Hepatic stellate cell (primary cell): ENCODE data around the gene SAA1.
"Not testable (repeated sequence)": the region's sequence is repeated elsewhere in the genome, so short reads cannot be mapped to it uniquely, and the experiment has no call there.

Experiments
- DNase-seq: peaks from one replicate; pipeline ENCODE4 v3.0.0; 2011; ENCODE audit warnings: low spot score

The SAA1 gene

DNA sequence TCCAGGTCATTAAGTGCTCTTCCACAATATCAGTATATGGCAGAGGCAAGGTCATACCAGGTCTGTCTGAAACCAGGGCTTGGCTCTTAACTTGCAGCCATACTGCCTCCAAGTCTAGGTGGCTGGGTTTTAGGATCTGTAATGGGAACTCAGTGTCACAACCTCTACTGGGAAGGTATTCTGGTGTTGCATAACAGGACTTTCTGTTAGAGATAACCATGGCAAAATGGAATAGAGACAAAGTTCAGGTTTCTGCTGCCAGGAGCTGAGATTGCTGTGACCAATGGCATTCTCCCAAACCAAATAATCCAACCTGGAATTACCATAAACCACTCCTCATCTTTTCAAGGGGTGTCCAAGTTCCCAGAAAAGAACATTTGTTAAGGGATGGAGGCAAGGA is 6.8 kb upstream of the SAA1 start:
- no peak for DNase-seq

DNA sequence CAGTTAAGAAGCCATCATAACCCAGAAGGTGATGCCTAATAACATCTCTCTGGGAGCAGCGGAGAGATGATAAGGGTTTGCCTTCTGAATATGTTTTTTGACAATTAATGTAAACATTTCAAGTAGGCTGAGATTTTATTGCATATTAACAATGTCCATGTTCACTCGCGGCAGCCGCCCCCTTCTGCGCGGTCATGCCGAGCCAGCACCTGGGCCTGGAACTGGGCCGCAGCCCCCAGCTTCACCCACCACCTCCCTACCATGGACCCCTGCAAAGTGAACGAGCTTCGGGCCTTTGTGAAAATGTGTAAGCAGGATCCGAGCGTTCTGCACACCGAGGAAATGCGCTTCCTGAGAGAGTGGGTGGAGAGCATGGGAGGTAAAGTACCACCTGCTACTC is 4.3 kb upstream of the SAA1 start:
- DNase-seq, result no peak

DNA sequence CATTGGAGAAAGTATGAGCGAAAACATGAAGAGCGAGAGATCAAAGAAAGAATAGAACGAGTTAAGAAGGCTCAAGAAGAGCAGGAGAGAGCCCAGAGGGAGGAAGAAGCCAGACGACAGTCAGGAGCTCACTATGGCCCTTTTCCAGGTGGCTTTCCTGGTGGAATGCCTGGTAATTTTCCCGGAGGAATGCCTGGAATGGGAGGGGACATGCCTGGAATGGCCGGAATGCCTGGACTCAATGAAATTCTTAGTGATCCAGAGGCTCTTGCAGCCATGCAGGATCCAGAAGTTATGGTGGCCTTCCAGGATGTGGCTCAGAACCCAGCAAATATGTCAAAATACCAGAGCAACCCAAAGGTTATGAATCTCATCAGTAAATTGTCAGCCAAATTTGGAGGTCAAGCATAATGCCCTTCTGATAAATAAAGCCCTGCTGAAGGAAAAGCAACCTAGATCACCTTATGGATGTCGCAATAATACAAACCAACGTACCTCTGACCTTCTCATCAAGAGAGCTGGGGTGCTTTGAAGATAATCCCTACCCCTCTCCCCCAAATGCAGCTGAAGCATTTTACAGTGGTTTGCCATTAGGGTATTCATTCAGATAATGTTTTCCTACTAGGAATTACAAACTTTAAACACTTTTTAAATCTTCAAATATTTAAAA is 3.2 kb upstream of the SAA1 start:
- not testable (repeated sequence) for DNase-seq

DNA sequence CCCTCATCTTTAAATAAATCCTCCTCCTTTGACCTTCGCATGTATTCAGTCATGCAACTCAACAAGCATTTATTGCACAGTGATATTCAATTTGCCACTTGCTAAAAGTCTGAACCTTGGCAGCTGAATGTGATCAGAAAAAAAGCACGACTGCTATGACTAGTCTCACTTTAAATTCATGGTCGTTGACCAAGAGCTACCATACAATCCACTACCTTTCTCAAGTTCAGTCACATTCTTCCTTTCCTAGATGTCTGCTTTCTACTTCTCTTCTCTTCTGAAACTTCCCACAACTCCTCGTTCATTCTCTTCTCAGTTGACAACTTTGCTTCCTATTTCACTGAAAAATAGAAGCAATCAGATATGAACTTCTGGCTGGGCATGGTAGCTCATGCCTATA is 2.0 kb upstream of the SAA1 start:
- no peak for DNase-seq

DNA sequence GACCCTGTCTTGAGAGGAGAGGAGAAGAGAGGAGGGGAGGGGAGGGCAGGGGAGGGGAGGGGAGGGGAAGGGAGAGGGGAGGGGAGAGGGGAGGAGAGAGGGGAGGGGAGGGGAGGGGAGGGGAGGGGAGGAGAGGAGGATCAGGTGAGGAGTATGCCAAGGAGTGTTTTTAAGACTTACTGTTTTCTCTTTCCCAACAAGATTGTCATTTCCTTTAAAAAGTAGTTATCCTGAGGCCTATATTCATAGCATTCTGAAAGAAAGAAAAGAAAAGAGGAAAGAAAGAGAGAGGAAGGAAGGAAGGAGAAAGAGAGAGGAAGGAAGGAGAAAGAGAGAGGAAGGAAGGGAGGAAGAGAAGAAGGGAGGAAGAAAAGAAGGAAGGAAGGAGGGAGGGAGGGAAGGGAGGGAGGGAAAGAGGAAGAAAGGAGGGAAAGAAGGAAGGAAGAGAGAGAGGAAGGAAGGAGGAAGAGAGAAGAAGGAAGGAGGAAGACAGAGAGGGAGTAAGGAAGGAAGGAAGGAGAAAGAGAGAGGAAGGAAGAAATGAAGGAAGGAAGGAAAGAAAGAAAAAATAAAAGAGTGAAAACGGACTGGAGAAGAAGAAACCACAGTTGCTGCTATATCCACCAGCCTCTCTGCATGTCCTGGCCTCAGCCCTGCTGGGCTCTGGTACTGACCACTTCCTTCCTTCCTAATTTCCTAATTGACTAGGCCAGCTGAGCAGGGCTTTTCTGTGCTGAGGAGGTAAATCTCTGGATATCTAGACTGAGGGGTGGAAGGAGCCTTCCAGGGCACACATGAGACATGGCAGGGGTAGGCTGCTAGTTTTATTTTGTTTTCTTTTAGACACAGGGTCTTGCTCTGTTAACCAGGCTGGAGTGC is 1.1 kb upstream of the SAA1 start:
- DNase-seq, result no peak

DNA sequence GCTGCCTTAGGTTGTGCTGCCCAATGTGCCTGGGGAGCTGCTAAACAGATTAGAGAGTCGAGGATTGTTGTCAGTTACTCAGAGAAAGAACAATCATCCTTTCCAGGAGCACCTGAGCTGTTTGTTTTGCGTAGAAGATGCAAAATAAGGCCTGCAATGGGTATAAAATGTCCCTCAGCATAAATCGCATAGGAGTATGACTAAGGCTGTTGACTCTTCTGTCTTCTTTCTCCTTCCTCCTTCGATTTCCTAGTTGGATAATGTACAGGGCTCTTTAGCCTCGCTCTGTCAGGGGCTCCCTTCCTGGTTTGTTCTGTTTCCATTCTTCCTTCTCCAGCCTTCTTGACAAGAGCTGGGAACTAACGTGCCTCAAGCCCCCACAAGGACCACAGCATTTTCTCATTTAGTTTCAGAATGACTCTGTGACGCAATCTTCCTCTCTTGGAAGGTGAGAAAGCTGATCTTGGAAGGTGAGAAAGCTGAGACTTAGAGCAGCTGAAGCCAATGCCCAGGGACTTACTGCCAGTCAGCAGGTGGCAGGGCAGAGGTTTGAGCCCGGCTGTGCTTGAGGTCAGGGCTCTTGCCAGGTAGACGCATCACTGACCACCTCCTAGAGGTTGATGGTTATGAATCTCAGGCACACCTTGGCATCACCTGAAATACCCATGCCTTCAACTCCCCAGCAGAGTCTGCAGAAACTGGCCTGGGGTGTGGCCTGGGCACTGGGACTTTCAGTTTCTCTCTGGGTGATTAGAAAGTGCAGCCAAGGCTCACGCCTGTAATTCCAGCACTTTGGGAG is 1.5 kb downstream of the SAA1 start:
- not testable (repeated sequence) for DNase-seq

DNA sequence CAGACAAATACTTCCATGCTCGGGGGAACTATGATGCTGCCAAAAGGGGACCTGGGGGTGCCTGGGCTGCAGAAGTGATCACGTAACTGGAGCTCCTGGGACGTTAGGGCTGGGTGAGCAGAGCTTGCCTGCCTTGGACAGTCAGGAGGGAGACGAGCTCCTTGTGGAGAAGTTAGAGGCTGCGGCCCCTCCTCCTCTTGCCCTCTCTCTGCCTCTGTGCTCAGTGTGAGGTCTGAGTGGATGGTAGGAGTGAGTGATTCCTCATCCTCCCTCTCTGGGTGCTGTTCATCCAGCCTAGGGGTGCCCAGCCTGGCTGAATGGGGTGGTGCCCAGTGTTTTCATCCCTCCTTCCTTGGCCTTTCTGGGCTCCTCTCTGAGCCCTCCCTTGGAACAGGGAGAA is 3.2 kb downstream of the SAA1 start:
- not testable (repeated sequence) for DNase-seq

DNA sequence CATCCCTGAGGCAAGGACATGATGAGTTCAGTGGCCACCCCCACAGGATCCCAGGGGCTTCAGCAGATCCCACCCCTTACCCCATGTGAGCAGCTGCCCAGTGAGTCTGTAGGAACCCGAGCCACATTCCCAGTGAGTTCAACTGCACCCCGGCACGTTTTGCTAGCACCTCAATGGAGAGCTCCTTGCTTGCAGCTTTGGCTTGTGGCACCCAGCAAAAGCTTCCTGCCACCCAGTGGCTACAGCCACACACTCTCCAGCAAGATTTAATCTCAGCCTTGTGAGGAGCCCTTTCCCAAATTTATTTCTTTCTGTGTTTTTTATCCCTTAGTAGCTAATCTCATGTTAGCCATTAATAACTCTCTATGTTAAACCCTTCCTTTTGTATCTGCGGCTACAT is 4.0 kb downstream of the SAA1 start:
- peak; percentile 24 for DNase-seq

DNA sequence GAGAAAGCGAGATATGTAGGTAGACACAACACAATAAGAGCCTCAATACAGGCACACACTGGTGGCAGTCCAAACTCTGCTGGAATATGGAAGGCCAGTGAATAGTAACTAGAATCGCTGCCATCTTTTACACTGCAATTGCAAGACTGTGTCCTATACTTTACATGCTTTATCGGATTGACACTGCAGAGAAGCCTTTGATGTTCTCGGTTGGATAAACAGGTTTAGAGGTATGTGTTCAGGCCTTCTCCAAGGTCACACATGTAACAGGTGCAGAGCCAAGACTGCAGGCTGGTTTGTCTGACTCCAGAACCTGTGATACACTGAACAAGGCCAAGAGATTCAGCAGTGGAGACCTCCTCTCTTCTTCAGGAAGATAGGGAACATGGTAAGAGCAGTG is 5.1 kb downstream of the SAA1 start:
- DNase-seq, result no peak

DNA sequence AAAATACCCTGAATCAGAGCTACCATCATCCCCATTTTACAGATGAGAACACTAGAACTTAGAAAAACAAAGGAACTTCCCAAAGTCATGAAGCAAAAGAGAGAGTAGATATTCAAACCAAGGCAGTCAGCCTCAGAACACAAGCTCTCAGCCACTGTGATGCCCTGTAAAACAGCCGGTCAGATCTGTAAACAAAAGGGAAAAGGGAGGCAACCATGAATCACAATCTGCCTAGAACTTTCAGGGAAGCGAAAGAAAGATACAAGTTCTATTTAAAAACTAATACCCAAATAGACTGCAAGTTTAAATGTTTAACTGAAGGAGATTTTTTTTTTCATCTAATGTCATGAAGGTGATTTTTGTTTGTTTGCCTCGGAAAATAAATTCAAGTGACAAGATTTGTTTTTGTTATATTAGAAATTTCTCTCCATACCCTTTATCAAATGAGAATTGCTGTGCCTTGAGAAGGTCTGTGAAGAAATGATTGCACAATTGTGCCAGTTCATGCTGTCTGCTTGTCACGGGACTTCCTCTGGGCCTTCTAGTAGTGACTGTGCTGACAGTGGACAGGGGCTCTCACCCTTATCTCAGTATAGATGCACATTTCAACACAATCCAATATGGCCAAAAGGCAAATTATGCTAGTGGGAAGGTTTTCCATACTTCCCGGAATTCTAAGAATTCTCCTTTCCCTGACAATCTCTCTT is 11.7 kb downstream of the SAA1 start:
- no peak for DNase-seq

DNA sequence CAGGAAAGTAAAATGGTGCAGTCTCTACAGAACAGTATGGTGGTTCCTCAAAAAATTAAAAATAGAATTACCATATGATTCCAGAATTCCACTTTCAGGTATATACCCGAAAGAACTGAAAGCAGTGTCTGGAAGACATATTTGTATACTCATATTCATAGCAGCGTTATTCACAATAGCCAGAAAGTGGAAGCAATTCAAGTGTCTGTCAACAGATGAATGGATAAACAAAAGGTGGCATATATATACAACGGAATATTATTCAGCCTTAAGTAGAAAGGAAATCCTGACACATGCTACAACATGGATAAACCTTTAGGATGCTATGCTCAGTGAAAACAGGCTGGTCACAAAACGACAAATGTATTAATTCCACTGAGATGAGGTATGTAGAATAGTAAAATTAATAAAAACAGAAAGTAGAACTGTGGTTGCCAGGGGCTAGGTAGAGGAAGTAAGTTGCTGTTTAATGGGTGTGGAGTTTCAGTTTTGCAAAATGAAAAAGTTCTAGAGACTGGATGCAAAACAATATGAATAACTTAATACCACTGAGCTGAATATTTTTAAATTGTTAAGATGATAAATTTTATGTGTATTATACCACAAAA is 14.5 kb downstream of the SAA1 start:
- DNase-seq, result no peak

DNA sequence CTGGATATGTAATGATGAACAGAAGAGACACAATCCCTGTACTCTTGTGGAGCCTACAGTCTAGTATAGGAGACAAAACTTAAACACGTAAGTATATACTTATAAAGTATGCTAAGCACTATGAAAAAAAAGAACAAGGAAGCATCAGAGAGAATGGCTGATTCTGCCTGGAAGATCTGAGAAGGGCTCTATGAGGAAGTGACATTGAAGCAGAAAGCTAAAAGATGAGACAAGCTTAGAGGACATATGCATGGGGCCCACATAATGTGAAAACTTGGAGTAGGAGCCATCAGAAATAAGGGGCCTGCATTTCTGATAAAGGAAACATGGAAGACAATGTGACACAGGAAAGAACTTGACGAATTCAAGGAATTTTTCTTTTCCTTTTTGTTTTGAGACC is 16.6 kb downstream of the SAA1 start:
- DNase-seq, result no peak

DNA sequence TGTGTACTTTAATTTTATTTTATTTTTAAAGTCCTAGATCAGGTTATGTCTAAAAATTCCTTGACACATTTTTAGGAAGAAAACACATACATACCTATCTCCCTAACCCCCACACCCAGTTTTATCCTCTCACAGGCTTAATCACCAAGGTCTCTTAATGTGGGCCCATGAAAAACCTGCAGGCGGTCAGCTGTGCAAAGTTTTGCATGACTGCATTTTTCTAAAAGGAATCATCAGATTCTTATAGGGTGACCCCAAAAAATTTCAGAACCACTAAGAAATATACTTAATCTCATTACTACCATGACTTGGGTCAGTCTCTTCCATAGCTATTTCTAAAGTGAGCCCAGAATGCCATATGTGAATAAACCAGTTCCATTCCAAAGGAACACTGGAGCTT is 19.8 kb downstream of the SAA1 start:
- no peak for DNase-seq

DNA sequence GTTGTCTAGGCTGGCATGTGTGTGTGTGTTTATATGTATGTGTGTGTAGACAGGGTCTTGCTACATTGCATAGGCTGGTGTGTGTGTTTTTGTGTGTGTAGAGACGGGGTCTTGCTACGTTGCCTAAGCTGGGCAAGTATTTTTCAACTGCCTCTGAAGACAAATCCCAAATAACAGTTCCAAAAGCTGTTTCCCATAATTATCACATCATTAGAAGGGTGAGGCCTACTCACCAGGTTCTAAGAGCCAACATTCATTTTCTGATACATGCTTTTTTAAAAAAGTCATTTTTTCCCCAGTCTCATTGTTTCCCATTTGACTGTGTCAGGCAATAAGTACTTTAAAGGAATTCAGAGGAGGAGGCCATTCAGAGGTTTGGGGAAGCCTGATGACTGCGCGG is 22.8 kb downstream of the SAA1 start:
- no peak for DNase-seq

DNA sequence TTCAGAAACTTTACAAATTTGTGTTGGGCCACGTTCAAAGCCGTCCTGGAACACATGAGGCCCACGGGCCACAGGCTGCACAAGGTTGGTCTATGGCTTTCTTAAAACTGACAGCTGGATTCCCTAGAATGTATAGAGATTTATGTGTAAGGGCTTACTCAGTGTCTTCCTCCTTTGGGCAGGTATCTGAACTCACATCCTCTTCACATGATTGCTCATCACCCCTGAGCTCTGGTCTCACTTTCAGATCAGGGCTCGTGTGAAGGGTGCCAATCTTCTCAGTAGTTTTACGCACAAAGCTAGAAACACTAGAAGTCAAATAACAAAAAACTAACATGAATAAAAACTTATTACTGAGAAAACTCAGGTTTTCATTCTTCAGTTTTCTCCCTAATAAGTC is 28.8 kb downstream of the SAA1 start:
- DNase-seq, result no peak

DNA sequence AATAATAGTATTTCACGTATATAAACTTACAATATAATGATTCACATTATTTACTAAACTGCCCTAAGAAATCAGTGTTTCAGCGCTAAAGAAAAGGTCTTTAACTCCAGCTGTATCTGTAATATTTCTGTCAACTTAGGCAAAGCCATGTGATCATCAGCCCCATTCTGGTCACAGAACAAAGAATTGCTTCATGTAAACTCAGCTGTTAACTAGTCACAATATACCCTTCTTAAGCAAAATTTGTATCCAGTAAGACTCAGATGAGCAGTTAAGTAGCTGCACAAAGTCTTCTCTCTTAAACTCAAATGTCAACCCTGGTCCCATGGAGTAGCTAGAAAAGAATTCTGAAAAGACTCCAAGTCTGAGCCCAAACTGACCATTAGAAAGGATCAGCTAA is 29.3 kb downstream of the SAA1 start:
- no peak for DNase-seq

DNA sequence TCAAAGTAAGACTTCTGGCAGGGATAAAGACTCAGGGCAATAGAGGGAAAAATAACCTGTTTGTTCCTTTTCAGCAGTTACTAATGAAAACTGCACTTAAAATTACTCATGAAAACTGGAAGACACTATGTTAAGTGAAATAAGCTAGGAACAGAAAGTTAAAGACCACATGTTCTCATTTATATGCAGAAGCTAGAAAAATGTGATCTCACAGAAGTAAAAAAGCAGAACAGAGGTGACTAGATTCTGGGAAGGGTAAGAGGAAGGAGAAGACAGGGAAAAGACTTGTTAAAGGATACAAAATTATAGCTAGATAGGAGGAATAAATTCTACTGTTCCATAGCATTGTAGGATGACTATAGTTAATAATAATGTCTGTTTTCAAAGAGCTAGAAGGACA is 33.7 kb downstream of the SAA1 start:
- no peak for DNase-seq

DNA sequence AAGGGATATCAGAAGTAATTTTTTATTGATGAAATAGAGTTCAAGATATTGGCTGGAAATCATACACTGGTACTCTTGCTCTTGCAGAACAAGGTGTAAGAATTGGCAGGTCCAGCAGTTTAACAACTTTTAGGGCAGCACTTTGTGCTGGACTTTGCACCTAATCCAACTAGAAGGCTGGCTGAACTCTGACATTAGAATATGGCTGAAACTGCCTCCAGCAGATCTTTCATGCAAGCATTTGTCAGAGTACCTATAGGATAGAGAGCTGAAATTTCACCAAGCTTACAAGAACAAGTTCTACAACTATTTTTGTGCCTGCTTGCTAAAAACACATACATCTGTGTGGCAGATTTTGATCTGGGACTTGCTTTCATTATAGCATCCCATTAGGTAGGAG is 38.7 kb downstream of the SAA1 start:
- no peak for DNase-seq

DNA sequence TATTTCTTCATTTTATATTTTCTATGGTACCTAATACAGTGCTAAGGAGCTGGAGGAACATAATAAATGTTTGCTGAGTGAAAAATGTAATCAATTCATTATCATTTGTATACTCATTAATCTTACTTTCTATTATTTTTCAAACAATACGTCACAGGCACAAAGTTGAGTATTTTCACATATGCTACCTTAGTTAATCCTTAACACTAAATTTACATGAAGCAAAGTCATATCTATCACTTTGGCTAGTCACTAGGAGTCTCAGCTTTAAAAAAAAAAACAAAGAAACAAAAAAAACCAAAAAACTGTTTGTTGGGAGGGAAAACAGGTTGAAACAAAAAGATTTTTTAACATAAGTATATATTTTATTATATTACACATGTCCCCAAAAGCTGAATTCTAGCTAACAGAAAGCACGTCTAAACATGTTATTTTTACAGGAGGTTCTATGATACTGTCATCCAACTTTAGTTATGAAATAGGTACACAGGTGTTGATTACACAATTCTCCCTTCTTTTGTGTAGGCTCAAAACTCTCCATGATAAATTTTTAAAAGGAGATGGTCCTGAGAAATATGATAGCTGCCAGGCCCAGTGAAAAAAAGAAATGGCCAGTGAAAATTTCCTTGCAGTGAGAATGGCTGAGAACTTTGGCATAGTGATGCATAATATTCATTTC is 41.5 kb downstream of the SAA1 start:
- no peak for DNase-seq

DNA sequence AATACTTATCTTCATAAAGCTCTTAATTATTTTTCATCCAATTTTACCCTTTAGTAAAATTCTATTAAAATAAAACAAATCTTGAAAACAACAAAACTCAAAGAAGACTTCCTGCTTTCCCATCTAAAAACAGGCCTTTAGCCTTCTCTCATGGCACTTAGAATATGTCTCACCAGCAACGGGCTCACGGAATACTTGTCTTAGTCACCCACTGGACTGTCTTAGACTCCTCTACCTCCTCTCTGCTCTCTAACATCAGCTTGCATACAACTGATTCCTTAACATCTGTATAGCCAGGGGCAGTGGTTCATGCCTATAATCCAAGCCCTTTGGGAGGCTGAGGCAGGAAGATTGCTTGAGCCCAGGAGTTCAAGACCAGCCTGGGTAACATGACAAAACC is 42.2 kb downstream of the SAA1 start:
- no peak for DNase-seq

DNA sequence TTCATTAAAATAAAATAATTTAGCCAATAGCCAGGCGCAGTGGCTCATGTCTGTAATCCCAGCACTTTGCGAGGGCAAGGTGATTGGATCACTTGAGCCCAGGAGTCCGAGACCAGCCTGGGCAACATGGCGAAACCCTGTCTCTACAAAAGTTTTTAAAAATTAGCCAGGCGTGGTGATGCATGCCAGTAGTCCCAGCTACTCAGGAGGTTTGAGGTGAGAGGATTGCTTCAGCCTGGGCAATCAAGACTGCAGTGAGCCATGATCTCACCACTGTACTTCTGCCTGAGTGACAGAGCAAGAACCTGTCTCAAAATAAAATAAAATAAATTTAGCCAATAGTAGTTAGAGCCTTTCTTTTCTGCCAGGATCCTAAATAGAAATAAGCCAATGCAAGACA is 43.6 kb downstream of the SAA1 start:
- no peak for DNase-seq
